PC-3 (cell line): ENCODE data around the gene KDELR1. TPM values are rescaled to one million over a fixed set of nuclear protein-coding genes. Genes with fewer than 3 reads are reported as not detected.
A peak's percentile ranks its signal among the peaks of the same experiment; 100 is the strongest.

ENCODE experiments used
- ATAC-seq: fragments of 200-7000 bp; cut with Tn5 transposase; 2 replicates; pipeline ENCODE4 v1.9.1; 2020; ENCODE audit warnings: mild to moderate bottlenecking, moderate library complexity
- BruUV-seq: library from RNA; stranded (reverse); fragments of 400-500 nt; replicated peaks from 2 replicates; lab custom pipeline; 2021; lab: Mats Ljungman, UMichigan
- CTCF ChIA-PET: fragments of 300-600 bp; sonication (Branson Sonifier 250); formaldehyde crosslinking; loops from one replicate; lab custom pipeline; 2022; ENCODE audit warnings: antibody characterized with exemption; lab: Charles Lee
- POLR2A ChIA-PET: fragments of 300-600 bp; sonication (Branson Sonifier 250); formaldehyde crosslinking; loops from one replicate; lab custom pipeline; 2022; ENCODE audit warnings: antibody characterized with exemption; ENCODE audit not compliant: unreplicated experiment; lab: Charles Lee
- DNase-seq: peaks from one replicate; pipeline ENCODE4 v3.0.0-alpha.2; 2015
- H2AFZ ChIP-seq: fragments of 300-600 bp; sonication (generic); 2 replicates; pipeline ENCODE4 v1.6.0; 2016; ENCODE audit warnings: antibody characterized with exemption, low read length
- H3F3A ChIP-seq: fragments of 300-600 bp; sonication (generic); one replicate; pipeline ENCODE4 v1.6.0; 2017; ENCODE audit warnings: antibody characterized with exemption, low read length, control low read depth, mild to moderate bottlenecking; ENCODE audit not compliant: unreplicated experiment
- H3K27ac ChIP-seq: fragments of 300-600 bp; sonication (generic); 2 replicates; pipeline ENCODE4 v1.5.1; 2016; ENCODE audit warnings: mild to moderate bottlenecking, low read length
- H3K27me3 ChIP-seq: fragments of 300-600 bp; sonication (generic); 2 replicates; pipeline ENCODE4 v1.6.1; 2016; ENCODE audit warnings: low read length, mixed read lengths
- H3K36me3 ChIP-seq: fragments of 300-600 bp; sonication (generic); 2 replicates; pipeline ENCODE4 v1.6.1; 2016; ENCODE audit warnings: low read depth, mixed run types, low read length, mixed read lengths
- H3K4me1 ChIP-seq: fragments of 300-600 bp; sonication (generic); 2 replicates; pipeline ENCODE4 v1.5.1; 2016; ENCODE audit warnings: low read length; ENCODE audit not compliant: insufficient read depth
- H3K4me2 ChIP-seq: fragments of 300-600 bp; sonication (generic); 2 replicates; pipeline ENCODE4 v1.6.0; 2016; ENCODE audit warnings: low read length
- H3K4me3 ChIP-seq: fragments of 300-600 bp; sonication (generic); 2 replicates; pipeline ENCODE4 v1.5.1; 2016; ENCODE audit warnings: mild to moderate bottlenecking, low read length, mixed read lengths
- H3K79me2 ChIP-seq: fragments of 300-600 bp; sonication (generic); 2 replicates; pipeline ENCODE4 v1.6.1; 2017; ENCODE audit warnings: low read length, mixed read lengths
- H3K9ac ChIP-seq: fragments of 300-600 bp; sonication (generic); 2 replicates; pipeline ENCODE4 v1.6.0; 2016; ENCODE audit warnings: mild to moderate bottlenecking, low read length
- H3K9me2 ChIP-seq: fragments of 300-600 bp; sonication (generic); replicated peaks from 2 replicates; pipeline ENCODE4 v1.6.1; 2016; ENCODE audit warnings: mixed run types, low read length, mixed read lengths
- H3K9me3 ChIP-seq: fragments of 300-600 bp; sonication (generic); 2 replicates; pipeline ENCODE4 v1.6.1; 2016; ENCODE audit warnings: low read length, mixed read lengths
- H4K20me1 ChIP-seq: fragments of 300-600 bp; sonication (generic); 2 replicates; pipeline ENCODE4 v1.6.1; 2016; ENCODE audit warnings: low read length, mixed read lengths
- CTCF ChIP-seq: fragments of 300-600 bp; sonication (generic); conservative IDR thresholded peaks from 2 replicates; pipeline ENCODE4 v1.5.1; 2017; ENCODE audit warnings: antibody characterized with exemption, low read depth, mild to moderate bottlenecking, low read length
- EZH2 ChIP-seq: fragments of 300-600 bp; sonication (generic); IDR thresholded peaks from one replicate; pipeline ENCODE4 v1.6.1; 2017; ENCODE audit warnings: antibody characterized with exemption, mild to moderate bottlenecking, low read length; ENCODE audit not compliant: unreplicated experiment
- EZH2phosphoT487 ChIP-seq: fragments of 300-600 bp; sonication (generic); IDR thresholded peaks from 2 replicates; pipeline ENCODE4 v1.6.1; 2018; ENCODE audit warnings: mild to moderate bottlenecking, antibody characterized with exemption, low read length, borderline replicate concordance
- intact Hi-C: fragments of 100-400 bp; cut with micrococcal nuclease; formaldehyde crosslinking; loops from 2 replicates; pipeline ENCODE4 v1.9.0; 2023
- total RNA-seq: library from RNA; depleted of rRNA; stranded (reverse); fragments of >200 nt; gene quantifications from 2 replicates; pipeline ENCODE4 v1.2.3, GENCODE V29; 2014

The KDELR1 gene
- total RNA-seq, 1 experiment from 2014 or later = 90.2 TPM

- ATAC-seq = peak; percentile 42
- BruUV-seq = no TSS peak
- Histone ChIP-seq H4K20me1 (no peaks in the 10 kb centered on the region), H3K27ac (no peak overlapping the region), H3K4me1 (peaks cover 6% of the 10 kb centered on the region), H3K4me3 (no peak overlapping the region), H2AFZ (no peak overlapping the region), H3K79me2 (no peaks in the 10 kb centered on the region), H3K36me3 (no peaks in the 10 kb centered on the region), H3K9me3 (no peaks in the 10 kb centered on the region), H3K9ac (no peak overlapping the region), H3K4me2 (no peak overlapping the region), H3K9me2 (no peaks in the 10 kb centered on the region), H3F3A (no peaks in the 10 kb centered on the region), H3K27me3 (no peaks in the 10 kb centered on the region; the same call in 1 of the 2 replicates)
- peak; percentile 41 for DNase-seq
- TF ChIP-seq EZH2 (no peak), EZH2phosphoT487 (no peak), CTCF (no peak)
- ChIA-PET CTCF (no interaction called here), POLR2A (no interaction called here)
- intact Hi-C loops = no loop called here
These were observed 8.8 kb upstream of the KDELR1 start for GRCh38 chr19:48400018-48400742.

- ATAC-seq = peak; percentile 52
- Histone ChIP-seq H3K36me3 (no peaks in the 10 kb centered on the region), H3K79me2 (no peaks in the 10 kb centered on the region), H2AFZ (peak overlapping the region; percentile 67; the same call in 1 of the 2 replicates), H3K27ac (no peak overlapping the region), H4K20me1 (no peaks in the 10 kb centered on the region), H3K9ac (peak overlapping the region; percentile 63), H3K4me3 (peak overlapping the region; percentile 64), H3K4me2 (peak overlapping the region; percentile 81), H3F3A (no peaks in the 10 kb centered on the region), H3K9me2 (no peaks in the 10 kb centered on the region), H3K27me3 (no peaks in the 10 kb centered on the region; the same call in 1 of the 2 replicates), H3K9me3 (no peaks in the 10 kb centered on the region), H3K4me1 (peaks cover 9% of the 10 kb centered on the region)
- intact Hi-C loops = no loop called here
- no peak for TF ChIP-seq CTCF
- TF ChIP-seq EZH2 = no peak
- TF ChIP-seq EZH2phosphoT487 = no peak
- BruUV-seq = no TSS peak
- CTCF ChIA-PET = no interaction called here
- DNase-seq = peak; percentile 68
- POLR2A ChIA-PET = no interaction called here
These were observed 7.3 kb upstream of the KDELR1 start for GRCh38 chr19:48398375-48399235.
